ENCODE results near the gene EXOC6B.

DNA sequence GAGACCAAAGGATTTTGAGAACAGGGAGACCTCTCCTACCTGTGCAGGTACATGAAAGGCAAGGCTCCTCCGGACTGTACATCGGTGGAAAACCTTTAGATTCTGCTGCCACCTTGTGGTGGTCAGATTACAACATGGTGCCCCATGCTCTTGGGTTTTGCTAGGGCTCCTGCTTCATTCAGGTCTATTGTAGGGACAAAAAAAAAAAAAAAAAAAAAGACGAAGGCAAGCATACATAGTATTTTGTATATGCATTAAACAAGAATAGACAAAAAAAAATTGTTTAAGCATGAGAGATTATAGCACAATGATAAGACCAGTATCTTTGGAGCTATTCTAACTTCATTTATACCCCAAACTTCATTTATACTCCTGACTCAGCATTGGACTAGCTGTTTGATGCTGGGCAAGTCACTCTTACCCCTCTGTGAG, 34.0 kb upstream of the EXOC6B start:
- TF ChIP-seq KDM5A (IDR thresholded peaks at IDR 0.05): no peak
- TF ChIP-seq FOXS1 (CRISPR knock-in tag; IDR thresholded peaks at IDR 0.05): no peak
- TF ChIP-seq, protein P1, sequence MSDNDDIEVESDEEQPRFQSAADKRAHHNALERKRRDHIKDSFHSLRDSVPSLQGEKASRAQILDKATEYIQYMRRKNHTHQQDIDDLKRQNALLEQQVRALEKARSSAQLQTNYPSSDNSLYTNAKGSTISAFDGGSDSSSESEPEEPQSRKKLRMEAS (IDR thresholded peaks at IDR 0.05): no peak
- TF ChIP-seq CTCF (IDR thresholded peaks at IDR 0.05): peak; percentile 93
- TF ChIP-seq CHD2 (IDR thresholded peaks at IDR 0.05; ENCODE audit: low read length, partially characterized antibody): no peak
- TF ChIP-seq NR3C1 (IDR thresholded peaks at IDR 0.05): no peak
- TF ChIP-seq MAFK (IDR thresholded peaks at IDR 0.05; ENCODE audit: partially characterized antibody): peak; percentile 73
- no peak for TF ChIP-seq POLR2A (IDR thresholded peaks at IDR 0.05; ENCODE audit: low read length)
- TF ChIP-seq RAD21 (conservative IDR thresholded peaks at IDR 0.05 in 1 of 2, IDR thresholded peaks at IDR 0.05 in 1 of 2): peak; percentile 88 to 92
- no peak for TF ChIP-seq ZNF302 (CRISPR knock-in tag; IDR thresholded peaks at IDR 0.05)
- TF ChIP-seq E2F6 (IDR thresholded peaks at IDR 0.05; ENCODE audit: borderline replicate concordance, low read depth): no peak
- TF ChIP-seq, protein P2, sequence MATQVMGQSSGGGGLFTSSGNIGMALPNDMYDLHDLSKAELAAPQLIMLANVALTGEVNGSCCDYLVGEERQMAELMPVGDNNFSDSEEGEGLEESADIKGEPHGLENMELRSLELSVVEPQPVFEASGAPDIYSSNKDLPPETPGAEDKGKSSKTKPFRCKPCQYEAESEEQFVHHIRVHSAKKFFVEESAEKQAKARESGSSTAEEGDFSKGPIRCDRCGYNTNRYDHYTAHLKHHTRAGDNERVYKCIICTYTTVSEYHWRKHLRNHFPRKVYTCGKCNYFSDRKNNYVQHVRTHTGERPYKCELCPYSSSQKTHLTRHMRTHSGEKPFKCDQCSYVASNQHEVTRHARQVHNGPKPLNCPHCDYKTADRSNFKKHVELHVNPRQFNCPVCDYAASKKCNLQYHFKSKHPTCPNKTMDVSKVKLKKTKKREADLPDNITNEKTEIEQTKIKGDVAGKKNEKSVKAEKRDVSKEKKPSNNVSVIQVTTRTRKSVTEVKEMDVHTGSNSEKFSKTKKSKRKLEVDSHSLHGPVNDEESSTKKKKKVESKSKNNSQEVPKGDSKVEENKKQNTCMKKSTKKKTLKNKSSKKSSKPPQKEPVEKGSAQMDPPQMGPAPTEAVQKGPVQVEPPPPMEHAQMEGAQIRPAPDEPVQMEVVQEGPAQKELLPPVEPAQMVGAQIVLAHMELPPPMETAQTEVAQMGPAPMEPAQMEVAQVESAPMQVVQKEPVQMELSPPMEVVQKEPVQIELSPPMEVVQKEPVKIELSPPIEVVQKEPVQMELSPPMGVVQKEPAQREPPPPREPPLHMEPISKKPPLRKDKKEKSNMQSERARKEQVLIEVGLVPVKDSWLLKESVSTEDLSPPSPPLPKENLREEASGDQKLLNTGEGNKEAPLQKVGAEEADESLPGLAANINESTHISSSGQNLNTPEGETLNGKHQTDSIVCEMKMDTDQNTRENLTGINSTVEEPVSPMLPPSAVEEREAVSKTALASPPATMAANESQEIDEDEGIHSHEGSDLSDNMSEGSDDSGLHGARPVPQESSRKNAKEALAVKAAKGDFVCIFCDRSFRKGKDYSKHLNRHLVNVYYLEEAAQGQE (IDR thresholded peaks at IDR 0.05): no peak
